CD8-positive, alpha-beta memory T cell (primary cell): ENCODE measurements around the gene MTR. TPM values are rescaled to one million over a fixed set of nuclear protein-coding genes. Genes with fewer than 3 reads are reported as not detected.

Source experiments
- CTCF ChIA-PET: fragments of 350-600 bp; sonication (Branson Sonifier 250); formaldehyde crosslinking; loops from one replicate; lab custom pipeline; 2021; ENCODE audit warnings: antibody characterized with exemption; lab: Charles Lee
- POLR2A ChIA-PET: fragments of 350-600 bp; sonication (Branson Sonifier 250); formaldehyde crosslinking; loops from one replicate; lab custom pipeline; 2021; ENCODE audit warnings: antibody characterized with exemption; lab: Charles Lee
- DNase-seq, 5 donors: peaks; one replicate each; pipeline versions ENCODE4 v3.0.0 to v3.0.0-alpha.2; 2020 to 2022; ENCODE audit warnings: mixed read lengths in 1 of 5
- H3K27ac ChIP-seq: one replicate; pipeline ENCODE4 v1.7.0; 2013; ENCODE audit warnings: low read depth, mild to moderate bottlenecking, low read length, moderate library complexity
- H3K27me3 ChIP-seq: 2 replicates; pipeline ENCODE4 v1.7.0; 2013; ENCODE audit warnings: low read length, mild to moderate bottlenecking; ENCODE audit not compliant: insufficient read depth, poor library complexity, severe bottlenecking
- H3K36me3 ChIP-seq: 2 replicates; pipeline ENCODE4 v1.7.0; 2013; ENCODE audit warnings: mild to moderate bottlenecking, low read length, moderate library complexity; ENCODE audit not compliant: insufficient read depth
- H3K4me1 ChIP-seq: 2 replicates; pipeline ENCODE4 v1.7.0; 2013; ENCODE audit warnings: mild to moderate bottlenecking, low read length, moderate library complexity; ENCODE audit not compliant: insufficient read depth
- H3K4me3 ChIP-seq: 2 replicates; pipeline ENCODE4 v1.7.0; 2013; ENCODE audit warnings: mild to moderate bottlenecking, low read length
- H3K9me3 ChIP-seq: 2 replicates; pipeline ENCODE4 v1.7.0; 2013; ENCODE audit warnings: mild to moderate bottlenecking, low read length
- H3K27ac Mint-ChIP-seq, 8 donors: one replicate each; pipeline ENCODE4 v1.8.0; 2020 to 2021; ENCODE audit warnings: mixed read lengths in 8 of 8, mild to moderate bottlenecking in 6 of 8, inconsistent platforms in 3 of 8, moderate library complexity in 3 of 8
- H3K27me3 Mint-ChIP-seq, 2 donors: one replicate each; pipeline ENCODE4 v1.8.0; 2020 to 2021; ENCODE audit warnings: mixed read lengths in 2 of 2, mild to moderate bottlenecking in 1 of 2, moderate library complexity in 1 of 2
- H3K36me3 Mint-ChIP-seq, 3 donors: one replicate each; pipeline ENCODE4 v1.8.0; 2020 to 2021; ENCODE audit warnings: mixed read lengths in 3 of 3, inconsistent platforms in 1 of 3, mild to moderate bottlenecking in 1 of 3
- H3K4me1 Mint-ChIP-seq, 3 donors: one replicate each; pipeline ENCODE4 v1.8.0; 2020 to 2021; ENCODE audit warnings: mixed read lengths in 3 of 3, inconsistent platforms in 1 of 3, mild to moderate bottlenecking in 1 of 3
- H3K4me3 Mint-ChIP-seq, 7 donors: one replicate each; pipeline ENCODE4 v1.8.0; 2020 to 2021; ENCODE audit warnings: mixed read lengths in 7 of 7, mild to moderate bottlenecking in 6 of 7, moderate library complexity in 4 of 7, inconsistent platforms in 2 of 7
- H3K9me3 Mint-ChIP-seq, 5 donors: one replicate each; pipeline ENCODE4 v1.8.0; 2020 to 2022; ENCODE audit warnings: mixed read lengths in 5 of 5, mild to moderate bottlenecking in 3 of 5, moderate library complexity in 2 of 5, inconsistent platforms in 1 of 5
- polyA plus RNA-seq: library from polyadenylated mRNA; unstranded; fragments of 300-500 nt; fragmentation: Illumina TruSeq; gene quantifications from one replicate; pipeline ENCODE4 v1.2.3, GENCODE V29; 2021
- total RNA-seq, 2 experiments: library from RNA; stranded (reverse); gene quantifications; one replicate each; pipeline ENCODE4 v1.2.3, GENCODE V29; 2021

Gene MTR
- total and polyA plus RNA-seq, 3 experiments from 2014 or later: 21.1 to 52.8 (median 48.0) TPM

GRCh38 chr1:236887081-236887480 lies 92.0 kb downstream of the MTR start:
- ChIA-PET CTCF (interaction anchor here (0.5 kb wide), 1 partner anchor 278 kb away, joined by 3 read pairs; no protein-coding TSS in a partner anchor), POLR2A (no interaction called here)
- Mint-ChIP-seq H3K4me3 (no peak overlapping the region), H3K4me1 (no peaks in the 10 kb centered on the region), H3K9me3 (no peaks in the 10 kb centered on the region), H3K36me3 (peaks cover 21 to 94% (median 46%) of the 10 kb centered on the region in 3 donors), H3K27ac (peak overlapping the region in 1 of 8 donors; percentile 5), H3K27me3 (no peaks in the 10 kb centered on the region)
- Histone ChIP-seq H3K27me3 (no peaks in the 10 kb centered on the region), H3K27ac (no peak overlapping the region), H3K9me3 (no peaks in the 10 kb centered on the region), H3K4me1 (no peaks in the 10 kb centered on the region), H3K36me3 (peaks cover 40% of the 10 kb centered on the region), H3K4me3 (no peak overlapping the region)
- no peak for DNase-seq

- DNase-seq: no peak
- Histone ChIP-seq H3K4me3 (no peak overlapping the region), H3K36me3 (peaks cover 51% of the 10 kb centered on the region), H3K4me1 (no peaks in the 10 kb centered on the region), H3K27me3 (no peaks in the 10 kb centered on the region), H3K27ac (no peak overlapping the region), H3K9me3 (no peaks in the 10 kb centered on the region)
- Mint-ChIP-seq H3K36me3 (peaks cover 24 to 100% (median 47%) of the 10 kb centered on the region in 3 donors), H3K4me1 (no peaks in the 10 kb centered on the region), H3K27me3 (no peaks in the 10 kb centered on the region), H3K9me3 (no peaks in the 10 kb centered on the region), H3K27ac (peak overlapping the region in 1 of 8 donors; percentile 58), H3K4me3 (no peak overlapping the region)
- CTCF ChIA-PET: no interaction called here
- POLR2A ChIA-PET: no interaction called here
Observed at GRCh38 chr1:236888126-236888525, 93.0 kb downstream of the MTR start.

GRCh38 chr1:236888903-236889302 lies 93.8 kb downstream of the MTR start:
- ChIA-PET CTCF (no interaction called here), POLR2A (no interaction called here)
- DNase-seq: no peak
- Histone ChIP-seq H3K4me3 (no peak overlapping the region), H3K4me1 (no peaks in the 10 kb centered on the region), H3K9me3 (no peaks in the 10 kb centered on the region), H3K27ac (no peak overlapping the region), H3K36me3 (peaks cover 51% of the 10 kb centered on the region), H3K27me3 (no peaks in the 10 kb centered on the region)
- peak overlapping the region in 1 of 8 donors; percentile 64 for H3K27ac Mint-ChIP-seq
- no peak overlapping the region for H3K4me3 Mint-ChIP-seq
- H3K27me3 Mint-ChIP-seq: no peaks in the 10 kb centered on the region
- H3K36me3 Mint-ChIP-seq: peaks cover 26 to 100% (median 49%) of the 10 kb centered on the region in 3 donors
- no peaks in the 10 kb centered on the region for H3K4me1 Mint-ChIP-seq
- H3K9me3 Mint-ChIP-seq: no peaks in the 10 kb centered on the region

GRCh38 chr1:236890152-236891056 lies 95.3 kb downstream of the MTR start:
- peaks cover 34 to 100% (median 57%) of the 10 kb centered on the region in 3 donors for H3K36me3 Mint-ChIP-seq
- POLR2A ChIA-PET: no interaction called here

GRCh38 chr1:236893626-236894545 lies 98.8 kb downstream of the MTR start:
- Histone ChIP-seq H3K27me3 (no peaks in the 10 kb centered on the region), H3K27ac (no peak overlapping the region), H3K4me1 (no peaks in the 10 kb centered on the region), H3K36me3 (peaks cover 64% of the 10 kb centered on the region), H3K9me3 (no peaks in the 10 kb centered on the region), H3K4me3 (no peak overlapping the region)
- no peak for DNase-seq
- Mint-ChIP-seq H3K4me1 (no peaks in the 10 kb centered on the region), H3K27ac (peak overlapping the region in 1 of 8 donors; percentile 38), H3K9me3 (no peaks in the 10 kb centered on the region), H3K4me3 (no peak overlapping the region), H3K27me3 (peaks cover 0 to 3% of the 10 kb centered on the region in 2 donors), H3K36me3 (peaks cover 41 to 98% (median 55%) of the 10 kb centered on the region in 3 donors)
- POLR2A ChIA-PET: no interaction called here
- CTCF ChIA-PET: no interaction called here

More at GRCh38 chr1:236890152-236891056, 95.3 kb downstream of the MTR start:
- Mint-ChIP-seq H3K4me3 (no peak overlapping the region), H3K4me1 (no peaks in the 10 kb centered on the region), H3K9me3 (no peaks in the 10 kb centered on the region), H3K27ac (peak overlapping the region in 1 of 8 donors; percentile 93), H3K27me3 (peaks cover 0 to 3% of the 10 kb centered on the region in 2 donors)
- no peaks in the 10 kb centered on the region for H3K4me1 ChIP-seq
- H3K4me3 ChIP-seq: no peak overlapping the region
- CTCF ChIA-PET: no interaction called here
- no peaks in the 10 kb centered on the region for H3K9me3 ChIP-seq
- no peaks in the 10 kb centered on the region for H3K27me3 ChIP-seq
- DNase-seq: no peak
- no peak overlapping the region for H3K27ac ChIP-seq
- H3K36me3 ChIP-seq: peaks cover 57% of the 10 kb centered on the region

- Mint-ChIP-seq H3K36me3 (peaks cover 45 to 94% (median 52%) of the 10 kb centered on the region in 3 donors), H3K4me3 (no peak overlapping the region)
- CTCF ChIA-PET: interaction anchor here (1.7 kb wide), 1 partner anchor 136 kb away, joined by 3 read pairs; no protein-coding TSS in a partner anchor
Observed at GRCh38 chr1:236895665-236896387, 100.7 kb downstream of the MTR start.

DNA sequence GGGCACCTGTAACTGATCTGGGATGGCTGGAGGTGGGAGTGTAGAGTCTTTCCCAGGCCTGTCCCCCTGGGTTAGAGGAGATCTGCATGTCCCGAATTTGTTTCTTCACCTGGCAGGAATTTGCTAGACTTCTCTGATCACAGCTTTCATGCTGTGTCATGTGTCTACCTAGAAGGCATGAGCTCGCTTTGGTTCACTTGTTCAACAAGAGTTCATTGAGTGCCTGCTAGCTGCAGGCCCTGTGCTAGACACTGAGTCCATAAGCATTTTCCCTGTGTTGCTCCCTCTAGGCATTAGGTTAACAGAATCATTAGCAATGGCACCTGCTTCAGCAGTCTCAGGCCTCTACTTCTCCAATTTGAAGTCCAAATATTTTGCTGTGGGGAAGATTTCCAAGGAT lies 101.6 kb downstream of the MTR start:
- DNase-seq: no peak
- Histone ChIP-seq H3K9me3 (no peaks in the 10 kb centered on the region), H3K4me3 (no peak overlapping the region), H3K4me1 (no peaks in the 10 kb centered on the region), H3K36me3 (peaks cover 58% of the 10 kb centered on the region), H3K27ac (no peak overlapping the region), H3K27me3 (no peaks in the 10 kb centered on the region)
- Mint-ChIP-seq H3K27ac (peak overlapping the region in 1 of 8 donors; percentile 23), H3K4me3 (no peak overlapping the region), H3K27me3 (peaks cover 0 to 3% of the 10 kb centered on the region in 2 donors), H3K4me1 (no peaks in the 10 kb centered on the region), H3K36me3 (peaks cover 49 to 94% (median 53%) of the 10 kb centered on the region in 3 donors), H3K9me3 (peaks cover 2 to 10% (median 5%) of the 10 kb centered on the region in 5 donors)
- ChIA-PET CTCF (no interaction called here), POLR2A (no interaction called here)

More at GRCh38 chr1:236895665-236896387, 100.7 kb downstream of the MTR start:
- POLR2A ChIA-PET: no interaction called here
- H3K27me3 Mint-ChIP-seq: peaks cover 0 to 3% of the 10 kb centered on the region in 2 donors
- no peaks in the 10 kb centered on the region for H3K9me3 ChIP-seq
- DNase-seq: no peak
- H3K4me3 ChIP-seq: no peak overlapping the region
- no peaks in the 10 kb centered on the region for H3K27me3 ChIP-seq
- peaks cover 2 to 4% (median 2%) of the 10 kb centered on the region in 5 donors for H3K9me3 Mint-ChIP-seq
- H3K4me1 ChIP-seq: no peaks in the 10 kb centered on the region
- H3K27ac ChIP-seq: no peak overlapping the region
- peaks cover 67% of the 10 kb centered on the region for H3K36me3 ChIP-seq
- H3K27ac Mint-ChIP-seq: peak overlapping the region in 1 of 8 donors; percentile 23
- H3K4me1 Mint-ChIP-seq: no peaks in the 10 kb centered on the region
